Muscle of leg (tissue), 11 donors: ENCODE results near the gene RIC3. TPM values are rescaled to one million over a fixed set of nuclear protein-coding genes. Genes with fewer than 3 reads are reported as not detected.
A peak's percentile ranks its signal among the peaks of the same experiment; 100 is the strongest.

Experiments used
- DNase-seq: peaks from one replicate; pipeline ENCODE4 v3.0.0; 2013
- H3K27ac ChIP-seq: one replicate; pipeline ENCODE4 v1.5.1; 2013; ENCODE audit warnings: mild to moderate bottlenecking, low read length, control low read depth
- H3K27me3 ChIP-seq: one replicate; pipeline ENCODE4 v1.6.1; 2013; ENCODE audit warnings: low read length; ENCODE audit not compliant: control insufficient read depth, insufficient read depth
- H3K36me3 ChIP-seq: one replicate; pipeline ENCODE4 v1.6.1; 2013; ENCODE audit warnings: low read length; ENCODE audit not compliant: control insufficient read depth, insufficient read depth
- H3K4me1 ChIP-seq: one replicate; pipeline ENCODE4 v1.6.1; 2013; ENCODE audit warnings: low read length; ENCODE audit not compliant: control insufficient read depth, insufficient read depth
- H3K4me3 ChIP-seq: one replicate; pipeline ENCODE4 v1.5.1; 2013; ENCODE audit warnings: low read length, control low read depth
- H3K9me3 ChIP-seq: replicated peaks from 2 replicates; pipeline ENCODE4 v1.6.1; 2013; ENCODE audit warnings: low read depth, low read length; ENCODE audit not compliant: control insufficient read depth
- WGBS: methylation state at CpG from one replicate; pipeline ENCODE4 v1.1.5; 2013; ENCODE audit warnings: missing lambda C conversion rate; ENCODE audit not compliant: insufficient coverage; 5-methylcytosine and 5-hydroxymethylcytosine counted together
- polyA plus RNA-seq, 8 donors: library from polyadenylated mRNA; unstranded; fragments of 120-200 nt; gene quantifications; one replicate each; pipeline versions ENCODE4 v1.2.1 to v1.2.3, GENCODE V29; 2013; ENCODE audit warnings: inconsistent platforms in 1 of 8, low replicate concordance in 1 of 8; ENCODE audit not compliant: insufficient read length in 8 of 8, insufficient read depth in 1 of 8
- total RNA-seq: library from RNA; stranded (reverse); fragments of 120-200 nt; gene quantifications from one replicate; pipeline ENCODE4 v1.2.4, GENCODE V29; 2013

The RIC3 gene
- total and polyA plus RNA-seq, 9 donors = 0.18 to 1.7 (median 0.39) TPM

DNA sequence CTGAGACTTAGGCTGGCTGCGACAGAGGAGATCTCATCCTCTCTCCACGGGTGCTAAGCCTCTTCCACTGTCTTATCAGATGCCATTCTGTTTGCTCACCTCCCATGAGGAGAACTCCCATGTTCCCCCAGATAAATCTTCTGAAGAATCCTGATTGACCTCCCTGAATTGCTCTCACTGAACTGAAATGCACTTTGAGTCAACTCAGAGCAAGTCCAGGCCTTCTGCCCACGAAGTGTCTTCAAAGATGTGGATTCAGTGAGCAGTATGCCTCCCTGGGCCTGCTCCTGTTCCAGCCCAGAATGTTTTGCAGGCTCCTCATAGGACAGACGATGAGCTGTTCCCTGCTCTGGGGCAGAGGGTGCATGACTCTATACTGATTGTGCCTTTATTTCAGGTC is 70.5 kb downstream of the RIC3 start:
- no peak for DNase-seq
- peaks cover 57% of the 10 kb centered on the region for H3K36me3 ChIP-seq
- no peaks in the 10 kb centered on the region for H3K9me3 ChIP-seq

DNA sequence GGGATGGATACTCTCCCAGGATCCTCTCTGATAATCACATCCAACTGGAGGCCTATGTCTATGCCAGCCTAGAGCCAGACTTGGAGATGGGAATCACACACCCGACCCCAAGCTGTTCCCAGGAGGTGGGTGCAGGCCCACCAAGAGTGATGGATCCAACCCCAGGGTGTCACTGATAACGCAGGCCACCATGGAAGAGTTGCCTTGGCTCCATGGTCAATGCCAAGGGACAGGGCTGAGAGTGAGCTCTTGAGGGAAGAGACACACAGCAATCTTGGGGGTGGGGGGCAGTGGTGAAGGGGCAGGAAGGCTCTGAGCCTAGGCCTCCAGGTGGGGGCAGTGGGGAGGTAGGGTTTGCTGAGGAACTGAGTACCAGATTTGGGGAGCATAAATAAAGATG is 70.9 kb downstream of the RIC3 start:
- H3K36me3 ChIP-seq = peaks cover 55% of the 10 kb centered on the region
- peaks cover 4% of the 10 kb centered on the region for H3K4me1 ChIP-seq
- no peaks in the 10 kb centered on the region for H3K27me3 ChIP-seq
- no peak overlapping the region for H3K4me3 ChIP-seq
- no peaks in the 10 kb centered on the region for H3K9me3 ChIP-seq
- 92% methylated on average over 1 of the region's 2 CpGs for WGBS
- peak overlapping the region; percentile 21 for H3K27ac ChIP-seq
- DNase-seq = no peak

More for the DNA sequence above, 70.5 kb downstream of the RIC3 start:
- WGBS = 64% methylated on average over 2 of the region's 4 CpGs
- no peak overlapping the region for H3K4me3 ChIP-seq
- H3K27ac ChIP-seq = no peak overlapping the region
- H3K27me3 ChIP-seq = no peaks in the 10 kb centered on the region
- H3K4me1 ChIP-seq = peaks cover 4% of the 10 kb centered on the region

DNA sequence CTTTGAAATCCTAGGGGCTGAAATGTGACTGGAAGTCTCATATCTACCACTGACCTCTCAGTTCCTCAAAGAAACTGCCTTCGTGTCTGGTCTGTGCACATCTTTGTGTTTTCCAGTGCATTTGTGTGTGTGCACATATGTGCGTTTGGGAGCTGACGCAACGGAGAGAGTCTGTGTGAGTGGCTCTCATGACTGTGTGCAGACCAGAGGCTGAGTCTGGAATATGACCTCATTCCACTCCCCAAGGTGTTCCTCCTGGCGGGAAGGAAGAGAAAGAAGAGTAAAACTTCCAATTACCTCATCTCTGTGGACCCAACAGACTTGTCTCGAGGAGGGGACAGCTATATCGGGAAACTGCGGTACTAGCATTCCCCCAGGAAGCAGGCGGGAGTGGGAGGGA is 71.4 kb downstream of the RIC3 start:
- H3K4me1 ChIP-seq = peaks cover 6% of the 10 kb centered on the region
- H3K27ac ChIP-seq = peak overlapping the region; percentile 36
- no CpG with 5 or more reads among the region's 9 CpGs for WGBS
- H3K4me3 ChIP-seq = no peak overlapping the region
- DNase-seq = peak; percentile 92
- H3K36me3 ChIP-seq = peaks cover 52% of the 10 kb centered on the region
- H3K9me3 ChIP-seq = no peaks in the 10 kb centered on the region
- no peaks in the 10 kb centered on the region for H3K27me3 ChIP-seq

DNA sequence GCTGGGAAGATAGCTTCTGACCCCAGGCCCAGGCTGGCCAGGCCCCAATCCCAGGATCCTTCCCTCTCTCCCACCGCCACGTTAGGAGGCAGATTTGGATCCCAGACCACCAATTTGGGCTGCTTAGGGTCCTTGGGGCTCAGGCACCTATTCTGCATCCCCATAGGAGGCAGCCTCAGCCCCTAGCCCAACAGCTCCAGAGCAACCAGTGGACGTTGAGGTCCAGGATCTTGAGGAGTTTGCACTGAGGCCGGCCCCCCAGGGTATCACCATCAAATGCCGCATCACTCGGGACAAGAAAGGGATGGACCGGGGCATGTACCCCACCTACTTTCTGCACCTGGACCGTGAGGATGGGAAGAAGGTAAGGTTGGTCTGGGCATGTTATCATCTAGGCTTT is 71.8 kb downstream of the RIC3 start:
- DNase-seq = no peak
- Histone ChIP-seq H3K4me1 (peaks cover 7% of the 10 kb centered on the region), H3K4me3 (no peak overlapping the region), H3K36me3 (peaks cover 48% of the 10 kb centered on the region), H3K9me3 (no peaks in the 10 kb centered on the region), H3K27me3 (no peaks in the 10 kb centered on the region), H3K27ac (peak overlapping the region; percentile 36)
- 91% methylated on average over 3 of the region's 8 CpGs for WGBS

DNA sequence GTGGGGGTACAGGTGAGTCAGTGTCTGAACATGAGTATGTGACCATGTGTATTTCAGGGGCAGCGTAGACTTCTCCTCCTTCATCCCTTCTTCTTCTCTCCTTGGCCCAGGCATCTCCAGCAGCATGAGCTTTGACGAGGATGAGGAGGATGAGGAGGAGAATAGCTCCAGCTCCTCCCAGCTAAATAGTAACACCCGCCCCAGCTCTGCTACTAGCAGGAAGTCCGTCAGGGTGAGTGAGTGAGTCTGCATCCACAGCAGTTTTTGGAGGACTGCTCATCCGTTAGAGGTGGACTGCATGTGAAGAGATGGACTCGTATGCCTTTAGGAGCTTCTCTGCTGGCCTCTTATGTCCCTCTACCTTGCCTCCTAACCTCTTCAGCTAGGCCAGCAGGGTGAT is 72.2 kb downstream of the RIC3 start:
- H3K27me3 ChIP-seq = no peaks in the 10 kb centered on the region
- H3K9me3 ChIP-seq = no peaks in the 10 kb centered on the region
- H3K27ac ChIP-seq = no peak overlapping the region
- H3K4me1 ChIP-seq = peaks cover 7% of the 10 kb centered on the region
- no peak overlapping the region for H3K4me3 ChIP-seq
- WGBS = no CpG with 5 or more reads among the region's 6 CpGs
- no peak for DNase-seq
- H3K36me3 ChIP-seq = peaks cover 43% of the 10 kb centered on the region

DNA sequence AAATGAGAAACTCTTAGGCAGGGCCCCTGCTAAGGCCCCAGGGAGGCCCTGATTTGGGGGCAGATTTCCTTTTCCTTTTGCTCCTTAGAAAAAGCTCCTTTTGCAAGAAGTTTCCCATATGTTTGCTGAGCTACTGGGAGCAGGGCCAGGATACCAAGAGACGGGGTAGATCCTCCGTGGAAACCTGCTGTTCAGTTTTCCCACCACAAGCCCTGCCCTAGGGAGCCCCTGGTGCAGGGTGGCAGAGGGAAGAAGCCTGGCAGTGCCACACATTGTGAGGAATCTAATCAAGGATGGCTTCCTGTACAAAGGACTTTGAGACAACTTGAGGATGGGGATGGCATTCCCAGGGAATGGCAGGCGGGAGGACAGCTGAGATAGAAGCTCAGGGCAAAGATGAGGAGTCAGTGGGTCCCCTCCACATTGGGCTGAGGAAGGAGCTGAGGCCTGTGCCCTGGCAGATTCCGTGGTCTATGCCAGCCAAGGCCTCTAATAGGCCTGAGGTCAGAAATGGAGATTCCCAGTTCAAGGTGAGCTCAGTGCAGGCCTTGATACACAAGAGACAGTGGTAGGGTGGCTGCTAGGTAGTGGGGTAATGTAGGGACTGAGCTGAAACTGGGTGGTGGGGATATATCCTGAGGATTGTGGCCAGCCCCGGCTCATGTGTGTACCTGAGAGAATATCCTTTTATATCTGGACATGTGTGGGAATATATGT is 72.9 kb downstream of the RIC3 start:
- no peak overlapping the region for H3K4me3 ChIP-seq
- no peaks in the 10 kb centered on the region for H3K9me3 ChIP-seq
- peaks cover 37% of the 10 kb centered on the region for H3K36me3 ChIP-seq
- H3K27me3 ChIP-seq = no peaks in the 10 kb centered on the region
- DNase-seq = no peak
- WGBS = 46% methylated on average over 4 of the region's 5 CpGs
- H3K27ac ChIP-seq = no peak overlapping the region
- peaks cover 7% of the 10 kb centered on the region for H3K4me1 ChIP-seq

DNA sequence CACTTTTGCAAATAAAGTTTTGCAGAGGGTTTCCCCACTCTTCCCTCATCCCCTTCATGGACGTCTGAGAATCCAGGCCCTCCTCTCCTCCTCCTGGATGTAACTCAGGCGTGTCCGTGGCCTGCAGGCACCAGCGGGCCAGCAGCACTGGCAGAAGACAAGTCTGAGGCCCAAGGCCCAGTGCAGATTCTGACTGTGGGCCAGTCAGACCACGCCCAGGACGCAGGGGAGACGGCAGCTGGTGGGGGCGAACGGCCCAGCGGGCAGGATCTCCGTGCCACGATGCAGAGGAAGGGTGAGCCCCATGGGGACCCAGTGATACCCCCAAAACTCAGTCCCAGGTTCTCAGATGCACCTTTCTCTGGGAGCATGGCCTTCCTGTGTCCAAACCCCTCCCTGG is 73.5 kb downstream of the RIC3 start:
- no CpG with 5 or more reads among the region's 12 CpGs for WGBS
- H3K36me3 ChIP-seq = peaks cover 31% of the 10 kb centered on the region

DNA sequence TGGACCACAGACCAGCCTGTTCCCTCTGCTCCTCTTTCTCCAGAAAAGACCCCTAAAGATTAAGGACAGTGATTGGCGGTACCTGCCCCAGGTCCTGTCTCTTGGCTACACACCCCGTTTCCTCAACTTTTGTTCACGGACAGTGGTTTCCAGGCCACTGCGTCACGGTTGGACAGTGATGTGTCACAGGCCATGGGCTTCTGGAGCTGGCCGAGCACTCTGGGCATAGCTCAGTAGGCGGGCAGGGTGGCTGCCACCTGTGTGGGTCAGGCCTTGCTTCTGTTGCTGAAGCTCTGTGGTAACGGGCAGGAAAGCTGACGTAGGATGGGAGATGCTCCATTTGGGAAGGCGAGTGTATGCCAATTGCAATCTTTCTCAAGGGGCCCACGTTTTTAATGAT is 74.2 kb downstream of the RIC3 start:
- 92% methylated on average over 11 of the region's 11 CpGs for WGBS

More for the DNA sequence above, 73.5 kb downstream of the RIC3 start:
- H3K4me3 ChIP-seq = no peak overlapping the region
- DNase-seq = no peak
- H3K9me3 ChIP-seq = no peaks in the 10 kb centered on the region
- no peaks in the 10 kb centered on the region for H3K27me3 ChIP-seq
- H3K27ac ChIP-seq = no peak overlapping the region
- H3K4me1 ChIP-seq = peaks cover 7% of the 10 kb centered on the region

DNA sequence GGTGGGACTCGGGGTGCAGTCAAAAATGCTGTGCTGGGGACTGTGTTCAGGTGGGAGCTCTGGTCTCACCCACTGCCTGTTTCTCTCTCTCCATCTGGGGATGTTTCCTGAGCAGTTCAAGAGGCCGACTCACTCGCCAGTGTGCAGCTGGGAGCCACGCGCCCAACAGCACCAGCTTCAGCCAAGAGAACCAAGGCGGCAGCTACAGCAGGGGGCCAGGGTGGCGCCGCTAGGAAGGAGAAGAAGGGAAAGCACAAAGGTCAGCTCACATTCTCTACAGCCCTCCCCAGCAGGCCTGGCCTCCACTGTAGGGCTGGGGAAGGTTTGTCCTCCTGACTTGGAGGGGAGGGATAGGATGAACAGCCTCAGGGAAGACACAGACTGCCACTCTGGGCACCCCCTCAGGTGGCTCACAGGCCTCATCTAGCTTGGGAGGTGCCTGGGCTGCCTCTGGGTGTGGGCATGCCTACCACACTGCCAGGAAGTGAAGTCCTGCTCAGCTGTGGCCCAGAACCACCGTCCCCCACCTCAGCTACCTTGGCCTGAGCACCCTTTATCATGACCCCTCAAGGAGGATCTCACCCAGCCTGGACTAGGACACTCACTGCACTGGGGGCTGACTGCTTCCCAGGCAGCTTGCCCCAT is 74.8 kb downstream of the RIC3 start:
- H3K4me3 ChIP-seq = no peak overlapping the region
- no peaks in the 10 kb centered on the region for H3K27me3 ChIP-seq
- H3K4me1 ChIP-seq = peaks cover 7% of the 10 kb centered on the region
- H3K9me3 ChIP-seq = no peaks in the 10 kb centered on the region
- DNase-seq = no peak
- no peak overlapping the region for H3K27ac ChIP-seq
- H3K36me3 ChIP-seq = peaks cover 21% of the 10 kb centered on the region
- 92% methylated on average over 9 of the region's 9 CpGs for WGBS

More for the DNA sequence above, 74.2 kb downstream of the RIC3 start:
- no peak for DNase-seq
- Histone ChIP-seq H3K4me3 (no peak overlapping the region), H3K27me3 (no peaks in the 10 kb centered on the region), H3K9me3 (no peaks in the 10 kb centered on the region), H3K36me3 (peaks cover 23% of the 10 kb centered on the region), H3K4me1 (peaks cover 7% of the 10 kb centered on the region), H3K27ac (no peak overlapping the region)

DNA sequence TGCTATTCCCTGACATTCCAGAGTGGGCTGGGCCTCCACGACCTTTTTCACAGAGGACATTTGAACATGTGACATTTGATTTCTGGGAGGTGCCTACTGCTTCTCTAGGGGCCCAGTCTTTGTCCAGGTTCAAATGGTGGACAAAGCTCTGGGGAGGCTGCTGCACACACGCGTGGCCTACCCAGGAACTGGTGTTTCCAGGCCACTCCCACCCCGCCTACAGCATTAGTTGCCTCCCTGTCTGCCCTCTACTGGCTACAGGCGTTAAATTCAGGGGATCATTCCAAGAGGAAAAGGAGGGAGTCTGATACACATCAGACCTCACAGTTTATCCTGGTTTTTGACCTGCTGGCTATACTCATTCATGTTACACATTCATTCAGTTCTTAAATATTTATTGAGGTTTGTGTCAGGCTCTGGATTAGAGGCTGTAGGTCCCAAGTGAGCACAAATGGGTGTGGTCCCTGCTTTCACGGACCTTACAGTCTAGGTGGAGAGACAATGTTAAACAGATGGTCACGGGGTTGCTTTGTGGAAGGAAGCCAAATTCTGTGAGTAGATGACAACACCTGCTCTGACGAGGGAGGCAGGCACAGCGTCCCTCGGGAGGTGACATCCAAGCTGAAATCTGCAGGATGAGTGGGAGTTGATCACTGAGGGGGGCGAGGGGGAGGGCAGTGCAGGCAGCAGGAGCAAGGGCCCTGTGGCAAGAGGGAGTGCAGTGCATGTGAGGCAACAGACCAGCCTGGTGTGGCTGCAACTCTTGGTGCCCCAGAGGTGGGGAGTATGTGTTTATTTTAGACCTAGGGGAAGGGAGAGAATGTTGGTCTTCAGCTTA is 76.0 kb downstream of the RIC3 start:
- peak; percentile 72 for DNase-seq
- no peak overlapping the region for H3K4me3 ChIP-seq
- WGBS = 52% methylated on average over 7 of the region's 11 CpGs
- H3K9me3 ChIP-seq = no peaks in the 10 kb centered on the region
- no peak overlapping the region for H3K27ac ChIP-seq
- peaks cover 14% of the 10 kb centered on the region for H3K36me3 ChIP-seq
- no peaks in the 10 kb centered on the region for H3K27me3 ChIP-seq
- peaks cover 6% of the 10 kb centered on the region for H3K4me1 ChIP-seq
